HepG2 (cell line): ENCODE measurements around the gene STK40. TPM values are rescaled to one million over a fixed set of nuclear protein-coding genes. Genes with fewer than 3 reads are reported as not detected.

ENCODE experiments used
- ATAC-seq: fragments of 200-7000 bp; cut with Tn5 transposase; 3 replicates; pipeline ENCODE4 v1.9.1; 2020; ENCODE audit warnings: mild to moderate bottlenecking, moderate library complexity
- Bru-seq: library from RNA; stranded (reverse); fragments of 400-500 nt; gene quantifications from one replicate; lab custom pipeline; 2021; lab: Mats Ljungman, UMichigan
- BruChase-seq, 2 experiments: library from RNA; stranded (reverse); fragments of 400-500 nt; gene quantifications; one replicate each; lab custom pipeline; 2021; lab: Mats Ljungman, UMichigan
- BruUV-seq: library from RNA; stranded (reverse); fragments of 400-500 nt; replicated peaks from 2 replicates; lab custom pipeline; 2021; lab: Mats Ljungman, UMichigan
- CTCF ChIA-PET: fragments of 300-600 bp; formaldehyde crosslinking; extraction: SDS; loops from one replicate; lab custom pipeline; 2021; ENCODE audit warnings: low total read pairs, inconsistent platforms, low intra/inter-chr PET ratio; lab: Yijun Ruan, JAX
- POLR2A ChIA-PET: fragments of 350-600 bp; sonication (Branson Sonifier 250); formaldehyde crosslinking; loops from one replicate; lab custom pipeline; 2020; ENCODE audit warnings: antibody characterized with exemption, inconsistent platforms; lab: Yijun Ruan, JAX
- DNase-seq: peaks from one replicate; pipeline ENCODE4 v3.0.0-alpha.2; 2015; ENCODE audit warnings: low spot score
- FAIRE-seq: peaks from 3 replicates; lab custom pipeline; 2011; peaks lifted over from hg19 to GRCh38; lab: Jason Lieb, UNC
- H2AFZ ChIP-seq: one replicate; pipeline ENCODE4 v1.6.1; 2011; ENCODE audit warnings: low read length, inconsistent platforms
- H3K27ac ChIP-seq: fragments of 300-600 bp; 3 replicates; pipeline ENCODE4 v1.8.0; 2011; ENCODE audit warnings: mixed run types, mild to moderate bottlenecking, mixed read lengths, low read length, inconsistent platforms; ENCODE audit not compliant: insufficient read depth; ENCODE audit errors: extremely low read length
- H3K27me3 ChIP-seq, 2 experiments: fragments of 200-600 bp in 1 of 2; 2 replicates in 1 of 2; 3 replicates in 1 of 2; pipeline versions ENCODE4 v1.6.0 to v1.8.0; 2011; ENCODE audit warnings: low read length in 2 of 2, mild to moderate bottlenecking in 2 of 2, moderate library complexity in 2 of 2, inconsistent platforms in 1 of 2; ENCODE audit not compliant: insufficient read depth in 2 of 2, control insufficient read depth in 1 of 2
- H3K36me3 ChIP-seq, 2 experiments: fragments of 200-600 bp in 1 of 2; replicated peaks in 1 of 2; 2 replicates in 1 of 2; 3 replicates in 1 of 2; pipeline versions ENCODE4 v1.5.1 to v1.8.0; 2011; ENCODE audit warnings: low read length in 2 of 2, inconsistent platforms in 1 of 2; ENCODE audit not compliant: insufficient read depth in 2 of 2, control insufficient read depth in 1 of 2
- H3K4me1 ChIP-seq: 2 replicates; pipeline ENCODE4 v1.5.1; 2012; ENCODE audit warnings: low read length, inconsistent platforms; ENCODE audit not compliant: insufficient read depth
- H3K4me2 ChIP-seq: 2 replicates; pipeline ENCODE4 v1.6.0; 2011; ENCODE audit warnings: low read depth, low read length, inconsistent platforms
- H3K4me3 ChIP-seq, 3 experiments: fragments of 200-600 bp in 1 of 3; sonication (generic), shearing (Covaris generic) in 1 of 3; replicated peaks in 1 of 3; 2 replicates each; pipeline ENCODE4 v1.5.1; 2011 to 2016; ENCODE audit warnings: low read length in 3 of 3, inconsistent platforms in 2 of 3, low read depth in 2 of 3, mild to moderate bottlenecking in 2 of 3, control low read depth in 1 of 3, mixed read lengths in 1 of 3; ENCODE audit not compliant: insufficient read depth in 1 of 3
- H3K79me2 ChIP-seq: one replicate; pipeline ENCODE4 v1.6.1; 2011; ENCODE audit warnings: low read length, inconsistent platforms; ENCODE audit not compliant: insufficient read depth
- H3K9ac ChIP-seq: 2 replicates; pipeline ENCODE4 v1.6.0; 2011; ENCODE audit warnings: mild to moderate bottlenecking, low read depth, low read length, inconsistent platforms; ENCODE audit not compliant: insufficient read depth
- H3K9me3 ChIP-seq: 2 replicates; pipeline ENCODE4 v1.5.1; 2012; ENCODE audit warnings: mild to moderate bottlenecking, low read length
- H4K20me1 ChIP-seq: 2 replicates; pipeline ENCODE4 v1.6.0; 2011; ENCODE audit warnings: inconsistent platforms, mild to moderate bottlenecking, low read length, moderate library complexity; ENCODE audit not compliant: insufficient read depth
- ETV5 ChIP-seq: IDR thresholded peaks from 2 replicates; pipeline ENCODE4 v1.6.1; 2018; ENCODE audit warnings: missing biosample characterization, missing genetic modification reagents, inconsistent platforms, borderline replicate concordance
- MEF2D ChIP-seq: sonication (generic); formaldehyde crosslinking; IDR thresholded peaks from 2 replicates; pipeline ENCODE4 v1.5.1; 2020; ENCODE audit warnings: mild to moderate bottlenecking, missing genetic modification reagents
- MIXL1 ChIP-seq: IDR thresholded peaks from 2 replicates; pipeline ENCODE4 v1.6.1; 2016
- NCOA5 ChIP-seq: sonication (generic); formaldehyde crosslinking; IDR thresholded peaks from 2 replicates; pipeline ENCODE4 v1.4.0; 2020; ENCODE audit warnings: missing genetic modification reagents
- RARG ChIP-seq: sonication (generic); formaldehyde crosslinking; IDR thresholded peaks from 2 replicates; pipeline ENCODE4 v1.4.0; 2020; ENCODE audit warnings: low read depth, mild to moderate bottlenecking, missing genetic modification reagents
- SOX5 ChIP-seq: IDR thresholded peaks from 2 replicates; pipeline ENCODE4 v1.6.1; 2016; ENCODE audit warnings: borderline replicate concordance
- WGBS: methylation state at CpG from one replicate; pipeline ENCODE4 v1.1.6; 2017; ENCODE audit warnings: low lambda C conversion rate; 5-methylcytosine and 5-hydroxymethylcytosine counted together
- in situ Hi-C: cut with HindIII; loops from 2 replicates; pipeline ENCODE4 v1.10.0; 2017; ENCODE audit warnings: low pct_unique_long_range_greater_than_20kb; ENCODE audit not compliant: extremely low pct_ligation_motif_present
- intact Hi-C: fragments of 100-400 bp; cut with micrococcal nuclease; formaldehyde crosslinking; loops from one replicate; pipeline ENCODE4 v1.10.0; 2022; ENCODE audit not compliant: unreplicated experiment
- long read RNA-seq, 2 experiments: library from RNA in 1 of 2; library from polyadenylated mRNA in 1 of 2; stranded (forward) in 1 of 2; unstranded in 1 of 2; transcript quantifications; one replicate each; pipeline ENCODE4 v2.0.0, GENCODE V29; 2019 to 2022
- polyA minus RNA-seq, 3 experiments: library from RNA; depleted of rRNA, polyadenylated mRNA; stranded (reverse); fragments of >200 nt; gene quantifications; 2 replicates each; pipeline ENCODE4 v1.2.3, GENCODE V29; 2011; ENCODE audit warnings: low replicate concordance in 1 of 3
- polyA plus RNA-seq, 8 experiments: library from polyadenylated mRNA; depleted of rRNA in 3 of 8; stranded (reverse) in 7 of 8; unstranded in 1 of 8; fragments of >200 nt; fragmentation: Illumina TruSeq in 4 of 8; extraction: Trizol in 4 of 8; gene quantifications; 2 replicates each; pipeline versions ENCODE4 v1.2.1 to v1.2.3, GENCODE V29; 2011 to 2016; ENCODE audit warnings: low read depth in 4 of 8, missing spikeins in 1 of 8, mixed read lengths in 1 of 8; ENCODE audit not compliant: insufficient read depth in 1 of 8
- total RNA-seq, 5 experiments: library from RNA; depleted of rRNA; stranded (reverse); fragments of >200 nt; fragmentation: Illumina TruSeq; extraction: Trizol; gene quantifications; 2 replicates each; pipeline ENCODE4 v1.2.3, GENCODE V29; 2016; ENCODE audit warnings: low read depth in 1 of 5
- TF ChIP-seq, protein P1 (sequence below): sonication (generic); formaldehyde crosslinking; IDR thresholded peaks from 2 replicates; pipeline ENCODE4 v1.5.1; 2020; ENCODE audit warnings: missing genetic modification reagents, mild to moderate bottlenecking, borderline replicate concordance
- TF ChIP-seq, protein P2 (sequence below): sonication (generic); formaldehyde crosslinking; IDR thresholded peaks from 2 replicates; pipeline ENCODE4 v1.5.0; 2020; ENCODE audit warnings: missing genetic modification reagents
- TF ChIP-seq, protein P3 (sequence below): sonication (generic); formaldehyde crosslinking; IDR thresholded peaks from 2 replicates; pipeline ENCODE4 v1.4.0; 2020; ENCODE audit warnings: mild to moderate bottlenecking, low read depth, missing genetic modification reagents

STK40 gene, protein sequence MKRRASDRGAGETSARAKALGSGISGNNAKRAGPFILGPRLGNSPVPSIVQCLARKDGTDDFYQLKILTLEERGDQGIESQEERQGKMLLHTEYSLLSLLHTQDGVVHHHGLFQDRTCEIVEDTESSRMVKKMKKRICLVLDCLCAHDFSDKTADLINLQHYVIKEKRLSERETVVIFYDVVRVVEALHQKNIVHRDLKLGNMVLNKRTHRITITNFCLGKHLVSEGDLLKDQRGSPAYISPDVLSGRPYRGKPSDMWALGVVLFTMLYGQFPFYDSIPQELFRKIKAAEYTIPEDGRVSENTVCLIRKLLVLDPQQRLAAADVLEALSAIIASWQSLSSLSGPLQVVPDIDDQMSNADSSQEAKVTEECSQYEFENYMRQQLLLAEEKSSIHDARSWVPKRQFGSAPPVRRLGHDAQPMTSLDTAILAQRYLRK
- total RNA-seq (2016; rRNA removed; fragmentation: Illumina TruSeq; extraction: Trizol) (33.8 and 40.1 TPM in 2 replicates), polyA plus RNA-seq (2011; rRNA removed) (35.1 and 49.2 TPM in 2 replicates), polyA minus RNA-seq (2011; rRNA and poly(A)+ RNA removed; ENCODE audit: low replicate concordance) (14.8 and 47.6 TPM in 2 replicates), Bru-seq, nascent RNA (percentile 76 among the genes with signal in this experiment), BruChase-seq, experiment 1, labeled RNA remaining after a 6-hour chase (percentile 84 among the genes with signal in this experiment), BruChase-seq, experiment 2, labeled RNA remaining after a 2-hour chase (percentile 83 among the genes with signal in this experiment)
- 24.9 and 25.5 TPM in 2 replicates for total RNA-seq (2016; cell fraction: cytosol; rRNA removed; fragmentation: Illumina TruSeq; extraction: Trizol; ENCODE audit: low read depth)
- total RNA-seq (2016; cell fraction: insoluble cytoplasmic fraction; rRNA removed; fragmentation: Illumina TruSeq; extraction: Trizol), result 32.8 and 34.8 TPM in 2 replicates
- 68.1 and 69.3 TPM in 2 replicates for total RNA-seq (2016; cell fraction: membrane; rRNA removed; fragmentation: Illumina TruSeq; extraction: Trizol)
- 19.0 and 20.3 TPM in 2 replicates for total RNA-seq (2016; cell fraction: nucleus; rRNA removed; fragmentation: Illumina TruSeq; extraction: Trizol)
- polyA plus RNA-seq (2011; cell fraction: cytosol; rRNA removed), result 30.7 and 33.6 TPM in 2 replicates
- polyA plus RNA-seq (2011; cell fraction: nucleus; rRNA removed), result 35.7 and 39.3 TPM in 2 replicates
- polyA plus RNA-seq (2012), result 32.0 and 37.7 TPM in 2 replicates
- polyA plus RNA-seq (2016; cell fraction: cytosol; fragmentation: Illumina TruSeq; extraction: Trizol; ENCODE audit: low read depth), result 28.6 and 31.6 TPM in 2 replicates
- 42.6 and 52.9 TPM in 2 replicates for polyA plus RNA-seq (2016; cell fraction: insoluble cytoplasmic fraction; fragmentation: Illumina TruSeq; extraction: Trizol; ENCODE audit: low read depth)
- 71.6 and 77.6 TPM in 2 replicates for polyA plus RNA-seq (2016; cell fraction: membrane; fragmentation: Illumina TruSeq; extraction: Trizol; ENCODE audit: low read depth)
- 39.8 and 45.0 TPM in 2 replicates for polyA plus RNA-seq (2016; cell fraction: nucleus; fragmentation: Illumina TruSeq; extraction: Trizol; ENCODE audit: insufficient read depth, low read depth)
- polyA minus RNA-seq (2011; cell fraction: cytosol; rRNA and poly(A)+ RNA removed), result 15.3 and 21.4 TPM in 2 replicates
- 8.6 and 8.8 TPM in 2 replicates for polyA minus RNA-seq (2011; cell fraction: nucleus; rRNA and poly(A)+ RNA removed)
- long read RNA-seq, experiment 1, partial matches to known transcripts, result 1 of 17 reads
- long read RNA-seq, experiment 1, other reads (novel, unspliced or antisense), result 16 of 17 reads
- long read RNA-seq, experiment 2, transcript STK40-204 (11 exons, 3,621 nt), result major isoform, 46 of 228 reads
- long read RNA-seq, experiment 2, partial matches to known transcripts, result 28 of 228 reads
- long read RNA-seq, experiment 2, other reads (novel, unspliced or antisense), result 150 of 228 reads

DNA sequence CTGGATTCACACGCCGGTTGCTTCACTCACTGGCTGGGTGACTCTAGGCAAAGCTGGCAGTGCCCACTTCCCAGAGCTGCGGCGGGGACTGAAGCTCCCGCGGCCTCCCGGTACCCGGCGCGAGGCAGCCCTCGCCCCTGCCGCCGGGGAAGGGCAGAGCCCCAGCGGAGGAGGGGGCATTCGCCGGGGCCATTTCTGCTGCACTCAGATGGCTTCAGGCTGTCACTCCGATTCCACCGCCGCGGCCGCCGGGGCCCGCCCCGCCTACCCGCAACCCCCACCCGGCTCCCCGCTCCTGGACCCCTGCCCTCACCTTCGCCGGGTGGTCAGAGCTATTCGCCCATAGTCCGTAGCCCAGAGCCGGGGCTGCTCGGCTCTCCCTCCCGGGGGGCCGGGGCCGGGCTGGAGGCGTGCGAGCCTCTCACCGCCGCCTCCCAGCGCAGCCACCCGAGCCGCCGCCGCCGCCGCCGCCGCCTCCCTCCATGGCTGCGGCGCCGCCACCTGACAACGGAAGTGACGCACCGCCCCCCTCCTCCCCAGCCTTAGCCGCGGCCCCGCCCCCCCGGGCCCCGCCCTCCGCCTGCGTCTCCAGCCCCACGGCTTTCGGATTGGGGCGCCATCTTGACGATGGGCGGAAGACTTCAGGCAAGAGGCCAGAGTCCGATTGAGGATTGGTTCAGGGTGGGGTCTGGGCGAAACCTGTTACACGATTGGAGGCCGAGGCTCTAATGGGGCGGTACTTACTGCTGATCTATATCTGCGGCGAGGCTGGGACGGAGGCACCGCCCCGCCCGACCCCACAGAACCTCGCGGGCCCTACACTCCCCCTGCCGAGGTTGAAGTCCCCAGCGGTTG is at the start of gene STK40:
Gene STK40 (minus strand): TSS at position 515 of the 855 bp plus-strand sequence. CDS start 24,592 bp downstream, outside the sequence.
- in situ Hi-C loops, result no loop called here
- H3K79me2 ChIP-seq, result peaks cover 47% of the 10 kb centered on the region
- DNase-seq (peak; percentile 98), ATAC-seq (peak; percentile 92), FAIRE-seq (peak; percentile 94)
- H2AFZ ChIP-seq, result no peak within 1 kb of the TSS
- peaks cover 59% of the 10 kb centered on the region for H3K4me1 ChIP-seq
- no peaks in the 10 kb centered on the region for H3K9me3 ChIP-seq
- peak within 1 kb of the TSS; percentile 99 for H3K4me2 ChIP-seq
- intact Hi-C loops, result loop anchor here (1.0 kb wide), 1 partner anchor 12 kb away; the partner anchor contains the start of gene LSM10
- H3K27ac ChIP-seq, result peak within 1 kb of the TSS; percentile 99
- no peaks in the 10 kb centered on the region; a peak in 1 of 5 replicates for H3K27me3 ChIP-seq
- peaks cover under 1 to 3% of the 10 kb centered on the region in 2 experiments; a peak in 3 of 5 replicates for H3K36me3 ChIP-seq
- H3K9ac ChIP-seq, result peak within 1 kb of the TSS; percentile 97
- ChIA-PET CTCF (no interaction called here), POLR2A (interaction anchor here (0.9 to 9.5 kb wide), 15 partner anchors 14 to 236 kb away, joined by 3 to 391 read pairs (median 7); partner anchors contain the start of genes CSF3R, EVA1B, LSM10 and MRPS15)
- peak within 1 kb of the TSS; percentile 92 to 98 (median 97) for H3K4me3 ChIP-seq
- WGBS, result 0% methylated on average over 13 of the region's 82 CpGs
- no TSS peak for BruUV-seq
- peaks cover 9% of the 10 kb centered on the region for H4K20me1 ChIP-seq
- TF ChIP-seq MIXL1 (CRISPR knock-in tag) (0 out of 2 replicates have a peak, but pooled peaks have one; percentile 48), NCOA5 (CRISPR knock-in tag) (no peak), ETV5 (CRISPR knock-in tag) (no peak; the same call in 1 of the 2 replicates), RARG (CRISPR knock-in tag) (no peak), MEF2D (no peak), SOX5 (CRISPR knock-in tag) (no peak)
- TF ChIP-seq, protein P1, sequence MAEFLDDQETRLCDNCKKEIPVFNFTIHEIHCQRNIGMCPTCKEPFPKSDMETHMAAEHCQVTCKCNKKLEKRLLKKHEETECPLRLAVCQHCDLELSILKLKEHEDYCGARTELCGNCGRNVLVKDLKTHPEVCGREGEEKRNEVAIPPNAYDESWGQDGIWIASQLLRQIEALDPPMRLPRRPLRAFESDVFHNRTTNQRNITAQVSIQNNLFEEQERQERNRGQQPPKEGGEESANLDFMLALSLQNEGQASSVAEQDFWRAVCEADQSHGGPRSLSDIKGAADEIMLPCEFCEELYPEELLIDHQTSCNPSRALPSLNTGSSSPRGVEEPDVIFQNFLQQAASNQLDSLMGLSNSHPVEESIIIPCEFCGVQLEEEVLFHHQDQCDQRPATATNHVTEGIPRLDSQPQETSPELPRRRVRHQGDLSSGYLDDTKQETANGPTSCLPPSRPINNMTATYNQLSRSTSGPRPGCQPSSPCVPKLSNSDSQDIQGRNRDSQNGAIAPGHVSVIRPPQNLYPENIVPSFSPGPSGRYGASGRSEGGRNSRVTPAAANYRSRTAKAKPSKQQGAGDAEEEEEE, result no peak
- TF ChIP-seq, protein P2, sequence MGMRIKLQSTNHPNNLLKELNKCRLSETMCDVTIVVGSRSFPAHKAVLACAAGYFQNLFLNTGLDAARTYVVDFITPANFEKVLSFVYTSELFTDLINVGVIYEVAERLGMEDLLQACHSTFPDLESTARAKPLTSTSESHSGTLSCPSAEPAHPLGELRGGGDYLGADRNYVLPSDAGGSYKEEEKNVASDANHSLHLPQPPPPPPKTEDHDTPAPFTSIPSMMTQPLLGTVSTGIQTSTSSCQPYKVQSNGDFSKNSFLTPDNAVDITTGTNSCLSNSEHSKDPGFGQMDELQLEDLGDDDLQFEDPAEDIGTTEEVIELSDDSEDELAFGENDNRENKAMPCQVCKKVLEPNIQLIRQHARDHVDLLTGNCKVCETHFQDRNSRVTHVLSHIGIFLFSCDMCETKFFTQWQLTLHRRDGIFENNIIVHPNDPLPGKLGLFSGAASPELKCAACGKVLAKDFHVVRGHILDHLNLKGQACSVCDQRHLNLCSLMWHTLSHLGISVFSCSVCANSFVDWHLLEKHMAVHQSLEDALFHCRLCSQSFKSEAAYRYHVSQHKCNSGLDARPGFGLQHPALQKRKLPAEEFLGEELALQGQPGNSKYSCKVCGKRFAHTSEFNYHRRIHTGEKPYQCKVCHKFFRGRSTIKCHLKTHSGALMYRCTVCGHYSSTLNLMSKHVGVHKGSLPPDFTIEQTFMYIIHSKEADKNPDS, result no peak
- TF ChIP-seq, protein P3, sequence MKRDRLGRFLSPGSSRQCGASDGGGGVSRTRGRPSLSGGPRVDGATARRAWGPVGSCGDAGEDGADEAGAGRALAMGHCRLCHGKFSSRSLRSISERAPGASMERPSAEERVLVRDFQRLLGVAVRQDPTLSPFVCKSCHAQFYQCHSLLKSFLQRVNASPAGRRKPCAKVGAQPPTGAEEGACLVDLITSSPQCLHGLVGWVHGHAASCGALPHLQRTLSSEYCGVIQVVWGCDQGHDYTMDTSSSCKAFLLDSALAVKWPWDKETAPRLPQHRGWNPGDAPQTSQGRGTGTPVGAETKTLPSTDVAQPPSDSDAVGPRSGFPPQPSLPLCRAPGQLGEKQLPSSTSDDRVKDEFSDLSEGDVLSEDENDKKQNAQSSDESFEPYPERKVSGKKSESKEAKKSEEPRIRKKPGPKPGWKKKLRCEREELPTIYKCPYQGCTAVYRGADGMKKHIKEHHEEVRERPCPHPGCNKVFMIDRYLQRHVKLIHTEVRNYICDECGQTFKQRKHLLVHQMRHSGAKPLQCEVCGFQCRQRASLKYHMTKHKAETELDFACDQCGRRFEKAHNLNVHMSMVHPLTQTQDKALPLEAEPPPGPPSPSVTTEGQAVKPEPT, result 0 out of 2 replicates have a peak, but pooled peaks have one; percentile 9
